Neuronal stem cell (in vitro differentiated cells): Measurements from ENCODE around the gene KCTD2.
A peak's percentile ranks its signal among the peaks of the same experiment; 100 is the strongest.

Experiments used
- DNase-seq: peaks from one replicate; pipeline ENCODE4 v3.0.0-alpha.2; 2013; ENCODE audit warnings: low spot score
- H2AFZ ChIP-seq: one replicate; pipeline ENCODE4 v1.6.1; 2013; ENCODE audit warnings: mild to moderate bottlenecking, low read length, inconsistent platforms
- H2AK5ac ChIP-seq: 2 replicates; pipeline ENCODE4 v1.6.1; 2013; ENCODE audit warnings: low read depth, mild to moderate bottlenecking, inconsistent platforms, low read length, moderate library complexity, mixed read lengths
- H2BK120ac ChIP-seq: 2 replicates; pipeline ENCODE4 v1.6.1; 2013; ENCODE audit warnings: low read depth, mild to moderate bottlenecking, inconsistent platforms, low read length, moderate library complexity, mixed read lengths
- H2BK12ac ChIP-seq: one replicate; pipeline ENCODE4 v1.6.1; 2013; ENCODE audit warnings: low read length, inconsistent platforms
- H2BK15ac ChIP-seq: 2 replicates; pipeline ENCODE4 v1.6.1; 2013; ENCODE audit warnings: mild to moderate bottlenecking, low read length, inconsistent platforms, mixed read lengths
- H2BK5ac ChIP-seq: one replicate; pipeline ENCODE4 v1.6.1; 2013; ENCODE audit warnings: inconsistent platforms, mild to moderate bottlenecking, low read length, moderate library complexity
- H3K14ac ChIP-seq: one replicate; pipeline ENCODE4 v1.6.1; 2013; ENCODE audit warnings: low read length, inconsistent platforms
- H3K18ac ChIP-seq: 2 replicates; pipeline ENCODE4 v1.6.1; 2013; ENCODE audit warnings: low read length, inconsistent platforms
- H3K23ac ChIP-seq: 2 replicates; pipeline ENCODE4 v1.6.1; 2013; ENCODE audit warnings: low read depth, mild to moderate bottlenecking, mixed read lengths, low read length, inconsistent platforms; ENCODE audit not compliant: poor library complexity
- H3K27ac ChIP-seq: replicated peaks from 3 replicates; pipeline ENCODE4 v1.5.1; 2013; ENCODE audit warnings: low read length, inconsistent platforms
- H3K27me3 ChIP-seq, 3 experiments: 2 replicates each; pipeline ENCODE4 v1.6.1; 2013; ENCODE audit warnings: low read length in 3 of 3, mild to moderate bottlenecking in 2 of 3, inconsistent platforms in 1 of 3, low read depth in 1 of 3, mixed read lengths in 1 of 3, moderate library complexity in 1 of 3; ENCODE audit not compliant: control insufficient read depth in 3 of 3, insufficient read depth in 3 of 3
- H3K36me3 ChIP-seq, 2 donors: replicated peaks in 1 of 2; 2 replicates each; pipeline ENCODE4 v1.6.1; 2013; ENCODE audit warnings: low read length in 2 of 2; ENCODE audit not compliant: control insufficient read depth in 2 of 2, insufficient read depth in 2 of 2
- H3K4ac ChIP-seq: 2 replicates; pipeline ENCODE4 v1.6.1; 2013; ENCODE audit warnings: inconsistent platforms, mild to moderate bottlenecking, low read length, moderate library complexity
- H3K4me1 ChIP-seq, 2 donors: 1 replicate in 1 of 2; 2 replicates in 1 of 2; pipeline ENCODE4 v1.6.1; 2013; ENCODE audit warnings: low read length in 2 of 2, low read depth in 1 of 2; ENCODE audit not compliant: control insufficient read depth in 2 of 2, insufficient read depth in 1 of 2
- H3K4me2 ChIP-seq: one replicate; pipeline ENCODE4 v1.6.1; 2013; ENCODE audit warnings: mild to moderate bottlenecking, low read length, inconsistent platforms; ENCODE audit not compliant: insufficient read depth, poor library complexity, severe bottlenecking
- H3K4me3 ChIP-seq, 2 donors: 2 replicates each; pipeline ENCODE4 v1.5.1; 2013; ENCODE audit warnings: low read length in 2 of 2, mild to moderate bottlenecking in 2 of 2, inconsistent platforms in 1 of 2, moderate library complexity in 1 of 2
- H3K79me1 ChIP-seq: one replicate; pipeline ENCODE4 v1.6.1; 2013; ENCODE audit warnings: low read depth, mild to moderate bottlenecking, inconsistent platforms, low read length, moderate library complexity
- H3K9ac ChIP-seq: one replicate; pipeline ENCODE4 v1.6.1; 2013; ENCODE audit warnings: mild to moderate bottlenecking, low read depth, low read length, inconsistent platforms; ENCODE audit not compliant: poor library complexity
- H3K9me3 ChIP-seq, 2 donors: replicated peaks in 1 of 2; 2 replicates each; pipeline versions ENCODE3 to v1.6.1; 2013; ENCODE audit warnings: low read length in 2 of 2, mild to moderate bottlenecking in 2 of 2, inconsistent platforms in 1 of 2, low read depth in 1 of 2, mixed read lengths in 1 of 2, moderate library complexity in 1 of 2; ENCODE audit not compliant: control insufficient read depth in 2 of 2, insufficient read depth in 1 of 2
- H4K8ac ChIP-seq: one replicate; pipeline ENCODE4 v1.6.1; 2013; ENCODE audit warnings: low read depth, mild to moderate bottlenecking, inconsistent platforms, low read length, moderate library complexity
- H4K91ac ChIP-seq: one replicate; pipeline ENCODE4 v1.6.1; 2013; ENCODE audit warnings: low read length, low read depth, mild to moderate bottlenecking, inconsistent platforms; ENCODE audit not compliant: poor library complexity
- WGBS, 2 donors: extraction: QIAGEN DNeasy Blood & Tissue Kit; methylation state at CpG; one replicate each; pipeline ENCODE4 v1.1.7; 2013; ENCODE audit warnings: missing lambda C conversion rate in 2 of 2, mixed read lengths in 1 of 2; ENCODE audit not compliant: insufficient read length in 2 of 2, insufficient replicate concordance in 1 of 2; ENCODE audit errors: extremely low coverage in 2 of 2; 5-methylcytosine and 5-hydroxymethylcytosine counted together

Gene KCTD2

GRCh38 chr17:75105126-75106080, 58.4 kb downstream of the KCTD2 start:
- no CpG with 5 or more reads among the region's 20 CpGs for WGBS, 2 donors
- H3K14ac ChIP-seq, result no peak overlapping the region
- H2AK5ac ChIP-seq, result peak overlapping the region; percentile 61
- H3K23ac ChIP-seq, result peak overlapping the region; percentile 43
- peaks cover 0 to 5% of the 10 kb centered on the region in 2 donors for H3K4me1 ChIP-seq
- H3K4me3 ChIP-seq, result no peak overlapping the region
- peaks cover 0 to 1% of the 10 kb centered on the region in 2 donors for H3K36me3 ChIP-seq
- peaks cover 0 to 14% (median 7%) of the 10 kb centered on the region in 3 experiments for H3K27me3 ChIP-seq
- no peak overlapping the region for H2BK120ac ChIP-seq
- H2BK15ac ChIP-seq, result no peak overlapping the region
- H3K4ac ChIP-seq, result no peak overlapping the region
- H3K4me2 ChIP-seq, result no peak overlapping the region
- H3K9ac ChIP-seq, result no peak overlapping the region
- no peak overlapping the region for H4K91ac ChIP-seq
- no peak overlapping the region for H2BK5ac ChIP-seq
- H3K9me3 ChIP-seq, result no peaks in the 10 kb centered on the region
- no peak overlapping the region for H4K8ac ChIP-seq
- H2AFZ ChIP-seq, result no peak overlapping the region
- no peak overlapping the region for H2BK12ac ChIP-seq
- no peak for DNase-seq
- no peak overlapping the region for H3K27ac ChIP-seq
- no peaks in the 10 kb centered on the region for H3K79me1 ChIP-seq
- peak overlapping the region; percentile 28 for H3K18ac ChIP-seq

GRCh38 chr17:75108193-75108592, 61.2 kb downstream of the KCTD2 start:
- H3K36me3 ChIP-seq, result peaks cover 2 to 4% of the 10 kb centered on the region in 2 donors
- H3K4me3 ChIP-seq, result no peak overlapping the region
- H3K27me3 ChIP-seq, result peaks cover 0 to 14% (median 7%) of the 10 kb centered on the region in 3 experiments
- no peak overlapping the region for H3K4ac ChIP-seq
- H3K4me2 ChIP-seq, result no peak overlapping the region
- no peak overlapping the region for H4K8ac ChIP-seq
- WGBS, 2 donors, result no CpG with 5 or more reads among the region's 2 CpGs
- H3K18ac ChIP-seq, result no peak overlapping the region
- H2AFZ ChIP-seq, result no peak overlapping the region
- H3K9me3 ChIP-seq, result no peaks in the 10 kb centered on the region
- peaks cover 0 to 5% of the 10 kb centered on the region in 2 donors for H3K4me1 ChIP-seq
- H2BK120ac ChIP-seq, result no peak overlapping the region
- peak overlapping the region; percentile 88 for H2AK5ac ChIP-seq
- H2BK5ac ChIP-seq, result no peak overlapping the region
- H4K91ac ChIP-seq, result no peak overlapping the region
- no peak overlapping the region for H3K27ac ChIP-seq
- no peak overlapping the region for H2BK12ac ChIP-seq
- peak overlapping the region; percentile 81 for H3K23ac ChIP-seq
- H3K79me1 ChIP-seq, result no peaks in the 10 kb centered on the region
- H2BK15ac ChIP-seq, result peak overlapping the region; percentile 33
- H3K14ac ChIP-seq, result no peak overlapping the region
- H3K9ac ChIP-seq, result peak overlapping the region; percentile 12
- DNase-seq, result no peak

GRCh38 chr17:75109046-75109406, 62.0 kb downstream of the KCTD2 start:
- H3K9ac ChIP-seq, result peak overlapping the region; percentile 83
- H3K27me3 ChIP-seq, result peaks cover 0 to 14% (median 7%) of the 10 kb centered on the region in 3 experiments
- H4K8ac ChIP-seq, result no peak overlapping the region
- peak overlapping the region; percentile 66 for H3K4ac ChIP-seq
- peak overlapping the region; percentile 84 to 89 for H3K4me3 ChIP-seq
- H2AFZ ChIP-seq, result peak overlapping the region; percentile 97
- no peak overlapping the region for H2BK15ac ChIP-seq
- H3K4me2 ChIP-seq, result peak overlapping the region; percentile 85
- no peak overlapping the region for H4K91ac ChIP-seq
- H3K27ac ChIP-seq, result no peak overlapping the region
- peak overlapping the region; percentile 99 for H3K23ac ChIP-seq
- no peak for DNase-seq
- H3K18ac ChIP-seq, result peak overlapping the region; percentile 97
- peak overlapping the region; percentile 58 for H2BK12ac ChIP-seq
- H2BK5ac ChIP-seq, result peak overlapping the region; percentile 53
- no peaks in the 10 kb centered on the region for H3K79me1 ChIP-seq
- peaks cover 0 to 5% of the 10 kb centered on the region in 2 donors for H3K4me1 ChIP-seq
- H3K9me3 ChIP-seq, result no peaks in the 10 kb centered on the region
- H3K14ac ChIP-seq, result peak overlapping the region; percentile 82
- H3K36me3 ChIP-seq, result peaks cover 2 to 4% of the 10 kb centered on the region in 2 donors
- H2BK120ac ChIP-seq, result no peak overlapping the region
- WGBS, 2 donors, result no CpG with 5 or more reads among the region's 22 CpGs
- peak overlapping the region; percentile 88 for H2AK5ac ChIP-seq
